Neural cell (in vitro differentiated cells): ENCODE results near the gene PRR33. TPM values are rescaled to one million over a fixed set of nuclear protein-coding genes. Genes with fewer than 3 reads are reported as not detected.

Experiments
- H2AFZ ChIP-seq: fragments of 200-600, 300-800 bp; sonication (generic), shearing (Covaris generic); 2 replicates; pipeline ENCODE4 v1.6.0; 2014; ENCODE audit warnings: low read depth, mild to moderate bottlenecking, antibody characterized with exemption, low read length, moderate library complexity
- H3F3A ChIP-seq: fragments of 200-600 bp; shearing (Covaris generic); 2 replicates; pipeline ENCODE4 v1.6.1; 2016; ENCODE audit warnings: mild to moderate bottlenecking, moderate library complexity, mixed read lengths, antibody characterized with exemption, low read length; ENCODE audit not compliant: insufficient read depth, poor library complexity, severe bottlenecking
- H3K27ac ChIP-seq: fragments of 200-600, 300-800 bp; sonication (generic), shearing (Covaris generic); 2 replicates; pipeline ENCODE4 v1.5.1; 2014; ENCODE audit warnings: mild to moderate bottlenecking, low read length, moderate library complexity
- H3K27me3 ChIP-seq: fragments of 300-800, 200-600 bp; sonication (generic), shearing (Covaris generic); 2 replicates; pipeline ENCODE4 v1.6.0; 2014; ENCODE audit warnings: mild to moderate bottlenecking, low read depth, low read length, moderate library complexity; ENCODE audit not compliant: insufficient read depth
- H3K36me3 ChIP-seq: fragments of 300-800, 200-600 bp; sonication (generic), shearing (Covaris generic); 2 replicates; pipeline ENCODE4 v1.5.1; 2014; ENCODE audit warnings: mild to moderate bottlenecking, antibody characterized with exemption, low read length, moderate library complexity; ENCODE audit not compliant: insufficient read depth
- H3K4me2 ChIP-seq: fragments of 300-800, 200-600 bp; sonication (generic), shearing (Covaris generic); 2 replicates; pipeline ENCODE4 v1.6.0; 2014; ENCODE audit warnings: mild to moderate bottlenecking, low read length
- H3K4me3 ChIP-seq: fragments of 300-800, 200-600 bp; sonication (generic), shearing (Covaris generic); 2 replicates; pipeline ENCODE4 v1.5.1; 2014; ENCODE audit warnings: mild to moderate bottlenecking, low read length, moderate library complexity
- H3K79me2 ChIP-seq: fragments of 200-600 bp; shearing (Covaris generic); replicated peaks from 2 replicates; pipeline ENCODE4 v1.6.0; 2014; ENCODE audit warnings: mild to moderate bottlenecking, low read length, moderate library complexity; ENCODE audit not compliant: insufficient read depth
- H3K9ac ChIP-seq: fragments of 300-800, 200-600 bp; sonication (generic), shearing (Covaris generic); 2 replicates; pipeline ENCODE4 v1.6.1; 2016; ENCODE audit warnings: mild to moderate bottlenecking, low read length, mixed read lengths
- H3K9me2 ChIP-seq: fragments of 200-600 bp; shearing (Covaris generic); 2 replicates; pipeline ENCODE4 v1.6.1; 2016; ENCODE audit warnings: mild to moderate bottlenecking, low read length, mixed read lengths; ENCODE audit not compliant: insufficient read depth
- H3K9me3 ChIP-seq: fragments of 200-600, 300-800 bp; sonication (generic), shearing (Covaris generic); 2 replicates; pipeline ENCODE4 v1.6.1; 2016; ENCODE audit warnings: mild to moderate bottlenecking, mixed run types, low read length, moderate library complexity, mixed read lengths
- H4K20me1 ChIP-seq: fragments of 200-600 bp; shearing (Covaris generic); 2 replicates; pipeline ENCODE4 v1.6.1; 2016; ENCODE audit warnings: mild to moderate bottlenecking, mixed run types; ENCODE audit not compliant: insufficient read depth
- EP300 ChIP-seq: fragments of 450-650 bp; conservative IDR thresholded peaks from 2 replicates; pipeline ENCODE4 v1.6.1; 2014; ENCODE audit warnings: antibody characterized with exemption, mild to moderate bottlenecking, moderate library complexity; ENCODE audit not compliant: poor library complexity, severe bottlenecking
- EZH2 ChIP-seq: fragments of 200-600, 300-800 bp; shearing (Covaris generic), sonication (generic); IDR thresholded peaks from 2 replicates; pipeline ENCODE4 v1.6.1; 2014; ENCODE audit warnings: antibody characterized with exemption, low read length, borderline replicate concordance, mild to moderate bottlenecking; ENCODE audit not compliant: insufficient read depth, poor library complexity, severe bottlenecking
- MXI1 ChIP-seq: fragments of 450-650 bp; conservative IDR thresholded peaks from 2 replicates; pipeline ENCODE4 v1.6.1; 2014; ENCODE audit warnings: antibody characterized with exemption, mild to moderate bottlenecking; ENCODE audit not compliant: poor library complexity, severe bottlenecking
- POLR2AphosphoS5 ChIP-seq: IDR thresholded peaks from 2 replicates; pipeline ENCODE4 v1.6.1; 2012
- RAD21 ChIP-seq: fragments of 450-650 bp; conservative IDR thresholded peaks from 2 replicates; pipeline ENCODE4 v1.6.1; 2014; ENCODE audit warnings: antibody characterized with exemption, mild to moderate bottlenecking, moderate library complexity
- SMC3 ChIP-seq: fragments of 450-650 bp; conservative IDR thresholded peaks from 2 replicates; pipeline ENCODE4 v1.6.1; 2014; ENCODE audit warnings: antibody characterized with exemption, mild to moderate bottlenecking, moderate library complexity; ENCODE audit not compliant: poor library complexity
- TAF1 ChIP-seq: IDR thresholded peaks from 2 replicates; pipeline ENCODE4 v1.6.1; 2012; ENCODE audit warnings: low read depth
- polyA plus RNA-seq: library from polyadenylated mRNA; depleted of rRNA; stranded (reverse); fragments of >200 nt; gene quantifications from 2 replicates; pipeline ENCODE4 v1.2.3, GENCODE V29; 2014
- TF ChIP-seq, protein P1 (sequence below): fragments of 450-650 bp; IDR thresholded peaks from 2 replicates; pipeline ENCODE4 v1.5.1; 2014; ENCODE audit warnings: antibody characterized with exemption, mild to moderate bottlenecking, moderate library complexity; ENCODE audit not compliant: poor library complexity, severe bottlenecking
- TF ChIP-seq, protein P2 (sequence below): IDR thresholded peaks from 2 replicates; pipeline ENCODE4 v1.6.1; 2012; ENCODE audit warnings: borderline replicate concordance

PRR33 gene
- polyA plus RNA-seq, 1 donor from 2014 or later: not detected

DNA sequence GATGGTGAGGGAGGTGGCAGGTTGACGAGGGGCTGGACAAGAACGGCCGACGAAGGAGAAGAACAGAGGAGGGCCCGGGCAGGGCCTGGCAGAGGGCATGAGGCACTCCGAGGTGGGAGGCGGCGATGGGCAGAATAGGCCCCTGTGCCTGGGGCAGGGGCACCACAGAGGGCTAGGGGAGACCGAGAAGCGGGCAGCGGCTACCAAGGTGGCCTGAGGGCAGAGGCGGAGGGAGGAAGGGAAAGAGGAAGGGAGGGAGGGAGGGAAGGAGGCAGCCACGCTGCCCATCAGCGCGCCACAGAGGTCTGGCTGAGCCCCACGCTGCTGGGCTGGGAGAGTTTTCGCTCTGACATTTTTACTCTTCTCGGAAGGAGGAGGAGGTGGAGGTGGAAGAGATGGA lies 27.5 kb downstream of the PRR33 start:
- Histone ChIP-seq H3K9ac (no peak overlapping the region), H3K27ac (no peak overlapping the region), H3K27me3 (no peaks in the 10 kb centered on the region), H3K9me2 (no peaks in the 10 kb centered on the region), H2AFZ (no peak overlapping the region), H3K4me2 (no peak overlapping the region), H3K36me3 (no peaks in the 10 kb centered on the region), H3K4me3 (no peak overlapping the region), H3K79me2 (no peaks in the 10 kb centered on the region), H3K9me3 (no peaks in the 10 kb centered on the region), H4K20me1 (no peaks in the 10 kb centered on the region), H3F3A (no peaks in the 10 kb centered on the region)
- no peak for TF ChIP-seq MXI1
- no peak for TF ChIP-seq POLR2AphosphoS5
- no peak for TF ChIP-seq SMC3
- TF ChIP-seq EZH2: no peak
- TF ChIP-seq, protein P1, sequence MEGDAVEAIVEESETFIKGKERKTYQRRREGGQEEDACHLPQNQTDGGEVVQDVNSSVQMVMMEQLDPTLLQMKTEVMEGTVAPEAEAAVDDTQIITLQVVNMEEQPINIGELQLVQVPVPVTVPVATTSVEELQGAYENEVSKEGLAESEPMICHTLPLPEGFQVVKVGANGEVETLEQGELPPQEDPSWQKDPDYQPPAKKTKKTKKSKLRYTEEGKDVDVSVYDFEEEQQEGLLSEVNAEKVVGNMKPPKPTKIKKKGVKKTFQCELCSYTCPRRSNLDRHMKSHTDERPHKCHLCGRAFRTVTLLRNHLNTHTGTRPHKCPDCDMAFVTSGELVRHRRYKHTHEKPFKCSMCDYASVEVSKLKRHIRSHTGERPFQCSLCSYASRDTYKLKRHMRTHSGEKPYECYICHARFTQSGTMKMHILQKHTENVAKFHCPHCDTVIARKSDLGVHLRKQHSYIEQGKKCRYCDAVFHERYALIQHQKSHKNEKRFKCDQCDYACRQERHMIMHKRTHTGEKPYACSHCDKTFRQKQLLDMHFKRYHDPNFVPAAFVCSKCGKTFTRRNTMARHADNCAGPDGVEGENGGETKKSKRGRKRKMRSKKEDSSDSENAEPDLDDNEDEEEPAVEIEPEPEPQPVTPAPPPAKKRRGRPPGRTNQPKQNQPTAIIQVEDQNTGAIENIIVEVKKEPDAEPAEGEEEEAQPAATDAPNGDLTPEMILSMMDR: no peak
- TF ChIP-seq, protein P2, sequence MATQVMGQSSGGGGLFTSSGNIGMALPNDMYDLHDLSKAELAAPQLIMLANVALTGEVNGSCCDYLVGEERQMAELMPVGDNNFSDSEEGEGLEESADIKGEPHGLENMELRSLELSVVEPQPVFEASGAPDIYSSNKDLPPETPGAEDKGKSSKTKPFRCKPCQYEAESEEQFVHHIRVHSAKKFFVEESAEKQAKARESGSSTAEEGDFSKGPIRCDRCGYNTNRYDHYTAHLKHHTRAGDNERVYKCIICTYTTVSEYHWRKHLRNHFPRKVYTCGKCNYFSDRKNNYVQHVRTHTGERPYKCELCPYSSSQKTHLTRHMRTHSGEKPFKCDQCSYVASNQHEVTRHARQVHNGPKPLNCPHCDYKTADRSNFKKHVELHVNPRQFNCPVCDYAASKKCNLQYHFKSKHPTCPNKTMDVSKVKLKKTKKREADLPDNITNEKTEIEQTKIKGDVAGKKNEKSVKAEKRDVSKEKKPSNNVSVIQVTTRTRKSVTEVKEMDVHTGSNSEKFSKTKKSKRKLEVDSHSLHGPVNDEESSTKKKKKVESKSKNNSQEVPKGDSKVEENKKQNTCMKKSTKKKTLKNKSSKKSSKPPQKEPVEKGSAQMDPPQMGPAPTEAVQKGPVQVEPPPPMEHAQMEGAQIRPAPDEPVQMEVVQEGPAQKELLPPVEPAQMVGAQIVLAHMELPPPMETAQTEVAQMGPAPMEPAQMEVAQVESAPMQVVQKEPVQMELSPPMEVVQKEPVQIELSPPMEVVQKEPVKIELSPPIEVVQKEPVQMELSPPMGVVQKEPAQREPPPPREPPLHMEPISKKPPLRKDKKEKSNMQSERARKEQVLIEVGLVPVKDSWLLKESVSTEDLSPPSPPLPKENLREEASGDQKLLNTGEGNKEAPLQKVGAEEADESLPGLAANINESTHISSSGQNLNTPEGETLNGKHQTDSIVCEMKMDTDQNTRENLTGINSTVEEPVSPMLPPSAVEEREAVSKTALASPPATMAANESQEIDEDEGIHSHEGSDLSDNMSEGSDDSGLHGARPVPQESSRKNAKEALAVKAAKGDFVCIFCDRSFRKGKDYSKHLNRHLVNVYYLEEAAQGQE: no peak
- no peak for TF ChIP-seq TAF1
- no peak for TF ChIP-seq EP300
- TF ChIP-seq RAD21: no peak

DNA sequence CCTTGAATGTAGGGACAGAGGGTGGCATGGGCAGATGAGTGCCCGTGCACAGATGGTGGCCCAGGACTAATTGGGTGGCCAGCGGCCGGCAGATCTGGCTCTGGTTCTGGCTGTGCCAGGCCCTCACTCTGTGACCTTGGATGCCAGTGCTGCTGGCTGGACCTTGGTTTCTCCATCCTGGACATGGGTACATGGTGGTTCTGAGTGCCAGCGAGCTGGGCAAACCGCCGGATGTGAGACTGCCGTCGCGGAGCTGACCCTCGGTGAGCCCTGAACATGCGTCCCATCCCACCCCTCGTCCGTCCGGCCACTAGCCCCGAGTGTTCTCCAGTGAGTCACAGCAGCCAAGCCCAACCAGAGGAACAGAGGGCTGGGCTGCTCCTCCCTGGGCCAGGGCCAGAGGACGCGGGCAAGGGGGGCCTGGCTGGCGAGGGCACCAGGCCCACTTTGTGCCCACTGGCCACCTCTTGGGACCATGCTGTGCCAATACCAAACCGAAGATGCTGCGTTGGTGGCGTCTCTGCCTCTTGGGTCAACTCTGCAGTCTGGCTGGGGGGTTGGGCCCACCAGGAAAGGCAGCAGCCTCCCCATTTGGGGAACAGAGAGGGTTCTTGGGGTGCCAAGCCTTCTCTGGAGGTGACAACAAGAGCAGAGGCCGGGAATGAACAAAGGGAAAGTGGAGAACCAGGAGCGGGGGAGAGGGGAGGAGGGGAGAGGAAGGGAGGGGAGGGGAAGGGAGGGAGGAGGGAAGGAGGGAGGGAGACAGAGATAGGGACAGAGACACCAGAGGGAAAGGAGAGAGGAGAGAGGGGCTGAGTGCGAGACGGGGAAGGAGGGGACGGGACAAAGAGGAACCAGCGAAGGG lies 28.1 kb downstream of the PRR33 start:
- Histone ChIP-seq H3K4me2 (no peak overlapping the region), H3K79me2 (no peaks in the 10 kb centered on the region), H3K4me3 (no peak overlapping the region), H3K36me3 (no peaks in the 10 kb centered on the region), H2AFZ (no peak overlapping the region), H3K9me3 (no peaks in the 10 kb centered on the region), H3K9ac (no peak overlapping the region), H3F3A (no peaks in the 10 kb centered on the region), H4K20me1 (no peaks in the 10 kb centered on the region), H3K27ac (no peak overlapping the region), H3K9me2 (no peaks in the 10 kb centered on the region), H3K27me3 (no peaks in the 10 kb centered on the region)
- TF ChIP-seq, protein P2: no peak
- TF ChIP-seq MXI1 (no peak), POLR2AphosphoS5 (no peak), RAD21 (no peak), EP300 (no peak), TAF1 (no peak), SMC3 (no peak), EZH2 (no peak)
- TF ChIP-seq, protein P1: no peak
